ENCODE results near the gene CROCC2.

GRCh38 chr2:240873098-240873788 lies 32.9 kb upstream of the CROCC2 start:
- TF ChIP-seq CTCF (IDR thresholded peaks at IDR 0.05) (no peak), POLR2A (IDR thresholded peaks at IDR 0.05) (no peak)

All from heart left ventricle (tissue), 13 donors.